IPS-18c (cell line): ENCODE results near the gene OGDH.
A peak's percentile ranks its signal among the peaks of the same experiment; 100 is the strongest.
"Not testable (repeated sequence)": the region's sequence is repeated elsewhere in the genome, so short reads cannot be mapped to it uniquely, and the experiment has no call there.

Source experiments
- H3K4me3 ChIP-seq: 2 replicates; pipeline ENCODE4 v1.7.0; 2013; ENCODE audit warnings: low read depth, mild to moderate bottlenecking, low read length, moderate library complexity; ENCODE audit not compliant: insufficient read depth
- H3K9me3 ChIP-seq: one replicate; pipeline ENCODE4 v1.6.1; 2013; ENCODE audit warnings: mild to moderate bottlenecking, low read length, moderate library complexity; ENCODE audit not compliant: control insufficient read depth, insufficient read depth

OGDH gene

DNA sequence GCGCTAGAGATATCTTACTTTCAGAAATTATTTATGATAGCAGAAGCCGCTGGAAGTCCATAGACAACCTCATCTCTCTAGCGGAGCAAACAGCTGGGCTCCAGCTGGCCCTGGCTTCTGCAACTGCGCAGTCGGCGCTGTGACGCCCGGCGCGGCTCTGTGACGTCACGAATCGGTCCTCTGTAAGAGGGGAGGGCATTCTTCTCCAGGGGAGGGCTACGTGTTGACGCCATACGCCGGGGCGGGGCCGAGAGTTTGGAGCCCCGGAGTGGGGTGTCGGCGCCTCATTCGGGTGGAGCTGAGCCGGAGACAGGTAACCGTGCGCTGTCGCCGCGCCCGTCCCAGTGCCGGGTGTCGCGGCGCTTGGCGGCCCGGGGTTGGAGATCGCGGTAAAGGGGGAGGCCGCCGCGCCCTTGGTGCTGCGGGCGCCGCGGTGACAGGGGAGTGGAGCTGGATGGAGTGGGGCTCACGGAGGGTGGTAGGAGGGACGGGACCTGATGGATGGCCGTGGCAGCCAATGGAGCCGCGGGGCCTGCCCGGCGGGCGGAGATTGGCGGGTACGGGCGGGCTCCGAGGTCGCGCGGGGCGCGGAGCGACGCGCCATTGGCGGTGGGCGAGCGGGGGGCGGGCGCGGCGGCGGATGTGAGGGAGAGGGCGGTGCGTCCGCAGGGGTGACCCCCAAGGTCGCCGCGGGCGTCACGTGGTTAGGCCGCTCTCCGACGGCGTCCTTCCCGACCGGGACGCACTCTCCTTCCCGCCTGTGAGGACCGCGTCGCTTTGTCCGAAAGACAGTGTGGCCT is at the start of gene OGDH:
Gene OGDH, plus strand, starts transcription at position 287 of the 800 bp plus-strand sequence. CDS start 17,717 bp downstream, outside the sequence.
- no peaks in the 10 kb centered on the region for H3K9me3 ChIP-seq
- H3K4me3 ChIP-seq: peak within 1 kb of the TSS; percentile 88

DNA sequence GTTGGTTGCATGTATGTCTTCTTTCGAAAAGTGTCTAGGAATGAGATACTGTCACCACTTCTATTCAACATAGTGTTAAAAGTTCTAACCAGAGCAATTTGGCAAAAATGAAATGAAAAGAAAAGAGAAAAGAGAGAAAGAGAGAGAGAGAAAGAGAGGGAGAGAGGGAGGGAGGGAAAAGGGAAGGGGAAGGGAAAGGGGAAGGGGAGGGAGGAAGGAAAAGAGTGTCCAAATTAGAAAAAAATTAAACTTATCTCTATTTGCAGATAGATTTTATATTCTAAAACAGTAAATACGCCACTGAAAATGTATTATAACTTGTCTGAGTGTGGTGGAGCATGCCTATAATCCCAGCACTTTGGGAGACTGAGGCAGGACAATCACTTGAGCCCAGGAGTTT is 48.9 kb upstream of the OGDH start:
- Histone ChIP-seq H3K4me3 (no peak overlapping the region), H3K9me3 (no peaks in the 10 kb centered on the region)

DNA sequence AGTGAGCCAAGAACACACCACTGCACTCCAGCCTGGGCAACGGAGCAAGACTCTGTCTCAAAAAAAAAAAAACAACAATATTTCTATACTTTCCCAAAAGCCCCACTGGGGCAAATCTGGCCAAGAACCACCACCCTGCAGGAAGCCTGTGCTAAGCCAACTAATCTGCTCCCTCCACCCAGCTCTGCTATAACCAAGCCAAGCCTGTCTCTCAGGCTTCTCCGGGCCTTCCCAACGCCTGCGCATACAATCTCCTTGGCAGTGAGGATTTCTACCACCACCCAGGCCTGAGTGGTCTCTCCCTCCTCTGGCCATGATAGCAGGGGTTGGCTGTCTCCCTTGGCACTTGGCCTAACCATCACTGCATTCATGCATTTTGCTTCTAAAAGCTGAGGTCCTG is 46.9 kb upstream of the OGDH start:
- no peaks in the 10 kb centered on the region for H3K9me3 ChIP-seq
- H3K4me3 ChIP-seq: no peak overlapping the region

DNA sequence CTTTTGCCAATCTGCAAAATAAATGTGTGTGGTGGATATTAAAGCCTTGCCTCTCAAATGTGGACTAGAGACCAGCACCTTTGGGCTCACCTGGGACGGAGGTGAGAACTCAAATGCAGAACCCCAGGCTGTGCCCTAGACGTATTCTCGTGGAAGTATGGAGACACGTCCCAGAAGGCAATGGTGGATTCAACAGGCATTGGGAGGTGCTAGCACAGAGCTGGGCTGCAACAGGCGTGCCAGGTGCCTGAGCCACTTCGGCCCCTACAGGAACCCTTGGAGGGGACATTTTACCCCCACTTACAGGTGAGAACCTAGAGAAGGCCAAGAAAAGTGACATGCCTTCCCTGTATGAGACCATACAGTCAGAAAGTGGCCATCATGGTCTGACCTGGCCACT is 44.9 kb upstream of the OGDH start:
- Histone ChIP-seq H3K9me3 (no peaks in the 10 kb centered on the region), H3K4me3 (no peak overlapping the region)

DNA sequence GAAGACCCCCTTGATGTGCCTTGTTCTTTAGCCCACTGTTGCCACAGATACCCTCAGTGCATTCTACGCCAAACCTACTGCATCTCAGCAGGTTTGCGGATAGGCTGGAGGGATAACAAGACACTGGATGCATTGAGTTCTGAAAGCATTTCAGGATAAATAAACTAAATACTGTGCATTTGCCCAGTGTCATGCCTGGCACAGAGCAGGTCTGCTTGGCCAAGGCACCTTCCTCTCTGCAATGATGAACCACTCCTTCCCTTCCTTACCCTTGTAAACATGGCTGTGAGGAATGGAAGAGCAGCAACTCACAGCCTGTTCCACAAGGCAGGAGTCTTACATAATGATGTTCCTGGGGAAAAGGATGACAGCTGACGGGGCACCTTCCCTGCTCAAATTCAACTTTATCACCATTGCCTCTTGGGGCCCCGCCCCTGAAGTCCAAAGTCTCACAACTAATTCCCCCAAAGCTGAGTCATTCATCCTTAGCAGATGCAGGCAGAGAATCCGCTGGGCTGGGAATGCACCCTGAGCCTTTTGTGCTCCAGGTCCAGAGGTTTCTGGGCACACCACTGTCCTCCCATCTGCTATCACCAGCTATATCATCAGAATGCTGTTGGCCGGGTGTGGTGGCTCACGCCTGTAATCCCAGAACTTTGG is 44.3 kb upstream of the OGDH start:
- Histone ChIP-seq H3K9me3 (no peaks in the 10 kb centered on the region), H3K4me3 (no peak overlapping the region)

DNA sequence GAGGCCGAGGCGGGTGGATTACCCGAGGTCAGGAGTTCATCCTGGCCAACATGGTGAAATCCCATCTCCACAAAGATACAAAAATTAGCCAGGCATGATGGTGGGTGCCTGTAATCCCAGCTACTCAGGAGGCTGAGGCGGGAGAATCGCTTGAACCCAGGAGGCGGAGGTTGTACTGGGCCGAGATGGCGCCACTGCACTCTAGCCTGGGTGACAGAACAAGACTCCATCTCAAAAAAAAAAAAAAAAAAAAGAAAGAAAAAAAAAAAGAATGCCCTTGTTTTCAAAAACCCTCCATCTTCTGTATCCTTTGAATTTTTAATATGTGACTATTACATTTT is 43.8 kb upstream of the OGDH start:
- not testable (repeated sequence) for H3K9me3 ChIP-seq, H3K4me3 ChIP-seq

DNA sequence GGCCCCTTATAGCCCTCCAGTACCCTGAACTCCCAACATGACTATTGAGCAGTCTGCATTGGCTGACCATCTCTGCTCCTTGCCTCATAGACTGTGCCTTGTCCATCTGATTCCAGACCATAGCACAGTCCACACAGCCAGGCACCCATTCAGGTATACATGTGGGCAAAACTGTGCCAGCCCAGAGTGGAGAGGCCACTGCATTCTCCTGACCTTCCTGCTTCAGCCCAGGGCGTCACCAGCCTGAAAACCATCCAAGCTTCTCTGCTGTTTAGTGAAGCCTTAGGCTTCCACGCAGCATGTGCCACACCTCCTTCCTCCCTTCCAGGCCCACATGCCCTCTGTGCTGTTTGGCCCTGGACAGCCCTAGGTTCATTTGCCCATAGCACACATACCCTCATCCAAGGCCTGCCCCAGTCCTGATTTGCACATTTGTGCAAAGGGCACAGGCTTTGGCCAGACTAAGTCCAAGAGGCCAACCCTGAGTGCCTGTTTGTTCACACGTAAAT is 43.2 kb upstream of the OGDH start:
- H3K4me3 ChIP-seq: no peak overlapping the region
- no peaks in the 10 kb centered on the region for H3K9me3 ChIP-seq

DNA sequence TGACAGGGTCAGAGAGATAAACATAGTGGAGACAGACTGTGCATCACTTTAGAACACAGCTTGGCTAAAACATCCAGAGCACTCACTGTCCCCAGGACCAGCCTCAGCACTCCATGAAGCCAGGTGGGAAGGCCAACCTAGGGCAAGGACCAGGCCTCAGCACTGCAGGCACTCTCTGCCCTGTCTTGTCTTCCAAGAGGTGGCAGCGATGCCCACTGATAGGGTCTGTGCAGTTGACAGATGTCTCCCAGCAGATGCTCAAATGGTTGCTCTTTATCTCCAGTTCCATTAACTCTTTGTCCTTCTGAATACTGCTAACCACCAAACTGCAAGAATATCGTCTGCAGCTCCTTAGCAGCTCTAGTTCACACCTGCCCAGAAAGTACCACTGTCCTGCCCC is 41.8 kb upstream of the OGDH start:
- H3K9me3 ChIP-seq: no peaks in the 10 kb centered on the region
- no peak overlapping the region for H3K4me3 ChIP-seq

DNA sequence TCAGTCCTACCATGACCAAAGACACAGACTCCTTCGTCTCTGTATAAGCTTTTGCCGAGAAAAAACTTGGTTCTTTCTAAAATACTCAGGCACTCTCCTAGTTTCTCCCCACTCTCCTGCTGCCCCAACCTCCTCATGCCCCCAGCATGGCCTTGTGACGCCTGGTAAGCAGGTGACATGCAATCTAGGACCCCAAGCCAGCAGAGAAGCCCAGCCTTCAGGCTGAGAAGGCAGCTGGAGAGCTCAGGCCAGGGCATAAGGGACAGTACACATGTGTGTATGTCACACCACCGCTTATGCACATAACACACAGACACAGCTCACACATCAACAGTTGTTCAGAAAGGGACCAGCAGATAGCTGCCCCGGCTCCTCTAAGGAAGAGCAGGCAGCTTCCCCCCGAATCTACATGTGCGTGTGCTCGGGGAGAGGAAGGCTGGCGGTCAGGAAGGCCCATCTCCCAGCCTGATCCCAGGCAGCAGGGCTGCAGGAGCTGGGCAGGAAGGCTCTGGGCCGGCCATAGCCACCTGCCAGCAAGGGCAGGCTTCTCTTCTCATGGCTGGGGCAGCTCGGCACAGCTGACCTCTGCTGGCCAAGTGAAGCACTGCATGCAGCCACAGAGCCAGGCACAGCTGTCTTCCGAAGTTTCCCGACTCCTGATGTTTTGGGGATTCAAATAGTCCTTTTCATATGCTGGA is 41.2 kb upstream of the OGDH start:
- no peak overlapping the region for H3K4me3 ChIP-seq
- no peaks in the 10 kb centered on the region for H3K9me3 ChIP-seq

DNA sequence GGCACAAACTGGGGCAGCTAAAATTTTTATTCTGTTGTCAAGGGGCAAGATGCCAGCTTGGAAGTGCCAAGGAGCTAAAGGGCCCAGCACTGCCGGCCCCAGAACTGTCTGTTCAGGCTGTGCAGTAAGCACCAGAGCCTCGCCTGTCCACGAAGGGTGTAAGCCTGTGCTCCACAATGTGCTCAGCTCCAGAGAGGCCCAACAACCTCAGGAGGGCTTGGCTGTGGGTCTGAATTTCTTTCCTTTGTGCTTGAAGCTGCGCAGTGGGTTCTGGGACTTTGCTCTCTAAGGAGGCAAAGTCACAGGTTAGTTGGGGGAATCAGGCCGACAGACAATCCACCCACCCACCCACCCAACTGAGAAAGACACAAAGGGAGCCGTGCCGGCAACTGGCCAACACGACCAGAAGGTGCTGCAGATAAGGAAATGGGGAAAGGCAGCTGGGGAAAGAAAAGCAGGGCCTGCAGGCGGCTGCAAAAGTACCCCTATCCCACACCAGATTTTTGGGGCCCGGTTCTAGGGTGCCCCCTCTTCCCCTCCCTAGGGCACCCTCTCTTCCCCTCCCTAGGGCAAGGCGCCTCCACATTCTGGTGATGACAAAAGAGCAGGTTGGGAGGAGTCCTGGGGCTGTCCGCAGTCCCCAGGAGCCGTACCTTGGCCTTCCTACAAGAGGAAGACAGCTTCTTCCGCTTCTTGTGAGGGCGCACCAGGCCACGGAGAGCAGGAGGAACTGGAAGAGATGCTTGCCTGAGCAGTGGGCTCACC is 40.5 kb upstream of the OGDH start:
- H3K9me3 ChIP-seq: no peaks in the 10 kb centered on the region
- no peak overlapping the region for H3K4me3 ChIP-seq

DNA sequence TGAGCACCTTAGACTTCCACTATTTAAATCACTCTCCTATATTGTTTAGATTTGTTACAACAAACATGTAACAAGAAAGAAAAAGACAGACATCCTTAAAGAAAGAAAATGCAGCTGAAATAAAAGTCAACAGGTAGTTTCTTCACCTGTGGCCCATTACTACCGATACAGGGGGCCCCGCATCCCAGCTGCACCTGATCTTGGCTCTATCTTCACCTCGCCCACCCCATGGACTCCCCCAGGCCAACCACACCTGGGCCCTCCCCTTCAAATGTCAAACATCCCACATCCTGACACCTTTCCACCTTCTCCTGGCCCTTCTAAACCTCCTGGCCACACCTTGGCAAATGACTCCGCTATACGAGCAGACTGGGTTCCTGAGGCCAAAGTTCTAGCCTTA is 39.7 kb upstream of the OGDH start:
- H3K4me3 ChIP-seq: no peak overlapping the region

DNA sequence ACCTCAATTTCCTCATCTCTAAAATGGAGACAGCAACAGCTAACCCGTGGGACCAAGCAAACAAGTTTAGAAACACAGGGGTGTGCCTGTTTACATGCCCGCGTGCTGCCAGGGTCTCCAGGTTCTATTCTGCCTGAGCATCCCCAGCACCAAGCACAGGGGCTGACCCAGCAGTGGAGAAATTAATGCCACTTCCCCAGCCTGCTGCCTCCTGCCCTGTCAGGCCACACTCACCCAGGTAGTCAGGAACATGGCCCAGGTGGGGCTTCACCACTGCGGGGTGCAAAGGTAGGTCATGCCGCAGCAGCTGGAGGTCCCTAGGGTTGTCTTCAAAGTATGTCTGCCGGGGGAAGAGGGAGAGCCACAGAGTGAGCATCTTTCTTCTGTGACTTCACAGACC is 38.5 kb upstream of the OGDH start:
- Histone ChIP-seq H3K4me3 (no peak overlapping the region), H3K9me3 (no peaks in the 10 kb centered on the region)

More for the DNA sequence above, 39.7 kb upstream of the OGDH start:
- H3K9me3 ChIP-seq: no peaks in the 10 kb centered on the region

DNA sequence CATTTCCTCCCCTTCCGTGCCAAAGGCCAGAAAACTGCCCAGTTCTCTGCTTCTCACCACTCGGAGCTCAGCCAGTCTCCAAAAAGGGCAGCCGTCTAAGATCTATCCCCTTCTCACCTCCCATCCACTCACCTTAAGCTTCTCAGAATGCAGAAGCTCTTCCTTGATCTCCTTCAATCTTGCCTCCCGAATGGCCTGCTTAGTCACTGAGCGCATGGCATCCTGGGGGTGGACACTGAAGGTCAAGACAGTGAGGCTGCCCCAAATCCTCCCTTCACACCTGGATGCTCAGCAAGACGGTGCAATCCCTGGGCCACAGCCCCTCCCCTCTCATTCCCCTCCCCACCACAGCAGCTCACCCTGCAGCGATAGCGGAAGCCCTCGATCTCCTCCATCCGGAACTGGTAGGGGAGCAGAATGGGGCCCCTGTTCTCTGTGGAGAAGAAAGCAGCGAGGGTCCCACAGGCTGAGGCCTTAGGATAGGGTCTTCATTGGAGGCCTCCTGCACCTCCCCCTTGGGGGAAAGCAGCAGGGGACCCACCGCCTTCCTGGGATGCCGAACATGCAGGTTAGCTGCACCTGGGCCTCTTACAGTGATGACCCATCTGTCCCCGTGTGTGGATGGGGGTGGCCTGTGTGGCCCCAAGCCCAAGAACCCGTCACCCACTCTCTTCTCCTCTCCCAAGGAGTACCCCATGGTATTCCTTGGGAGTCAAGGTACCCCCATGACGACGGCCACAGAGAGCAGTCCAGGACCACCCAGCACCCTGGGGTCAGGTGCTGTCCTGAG is 37.5 kb upstream of the OGDH start:
- Histone ChIP-seq H3K4me3 (no peak overlapping the region), H3K9me3 (no peaks in the 10 kb centered on the region)

DNA sequence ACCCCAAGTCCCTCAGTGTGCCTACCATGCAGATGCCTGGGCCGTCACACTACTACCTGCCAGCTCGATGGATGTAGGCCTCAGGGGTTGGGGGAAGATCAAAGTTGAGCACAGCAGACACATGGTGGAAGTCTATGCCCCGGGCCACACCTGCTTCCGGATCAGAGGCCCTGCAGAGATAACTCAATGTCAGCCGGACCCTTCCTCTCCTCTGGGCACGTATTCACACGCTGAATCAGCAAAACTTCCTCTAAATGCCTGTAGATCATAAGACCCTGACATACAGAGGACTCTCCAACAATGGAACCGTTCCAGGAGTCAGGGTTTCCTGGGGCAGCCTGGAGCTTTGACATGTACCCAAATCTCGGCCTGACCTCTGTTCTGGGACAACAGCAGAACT is 36.5 kb upstream of the OGDH start:
- no peak overlapping the region for H3K4me3 ChIP-seq
- no peaks in the 10 kb centered on the region for H3K9me3 ChIP-seq

DNA sequence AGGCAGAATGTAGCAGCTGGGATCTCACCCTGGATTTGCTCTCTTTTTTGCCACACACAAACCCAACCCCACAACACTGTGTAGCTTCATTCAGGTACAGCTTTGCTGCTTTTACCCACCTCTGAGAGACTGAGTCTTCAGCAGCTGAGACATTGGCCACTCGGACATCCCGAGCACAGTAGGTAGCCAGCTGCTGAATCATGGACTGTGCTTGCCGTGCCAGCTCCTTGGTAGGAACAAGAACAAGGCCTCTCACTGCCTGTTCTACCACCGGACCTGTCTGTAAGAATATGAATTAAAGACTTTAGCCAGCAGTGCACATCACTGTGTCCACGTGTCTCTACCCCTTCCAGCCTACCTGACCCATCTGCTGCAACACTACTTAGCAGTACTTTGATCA is 33.7 kb upstream of the OGDH start:
- H3K4me3 ChIP-seq: peak overlapping the region; percentile 95
- no peaks in the 10 kb centered on the region for H3K9me3 ChIP-seq

DNA sequence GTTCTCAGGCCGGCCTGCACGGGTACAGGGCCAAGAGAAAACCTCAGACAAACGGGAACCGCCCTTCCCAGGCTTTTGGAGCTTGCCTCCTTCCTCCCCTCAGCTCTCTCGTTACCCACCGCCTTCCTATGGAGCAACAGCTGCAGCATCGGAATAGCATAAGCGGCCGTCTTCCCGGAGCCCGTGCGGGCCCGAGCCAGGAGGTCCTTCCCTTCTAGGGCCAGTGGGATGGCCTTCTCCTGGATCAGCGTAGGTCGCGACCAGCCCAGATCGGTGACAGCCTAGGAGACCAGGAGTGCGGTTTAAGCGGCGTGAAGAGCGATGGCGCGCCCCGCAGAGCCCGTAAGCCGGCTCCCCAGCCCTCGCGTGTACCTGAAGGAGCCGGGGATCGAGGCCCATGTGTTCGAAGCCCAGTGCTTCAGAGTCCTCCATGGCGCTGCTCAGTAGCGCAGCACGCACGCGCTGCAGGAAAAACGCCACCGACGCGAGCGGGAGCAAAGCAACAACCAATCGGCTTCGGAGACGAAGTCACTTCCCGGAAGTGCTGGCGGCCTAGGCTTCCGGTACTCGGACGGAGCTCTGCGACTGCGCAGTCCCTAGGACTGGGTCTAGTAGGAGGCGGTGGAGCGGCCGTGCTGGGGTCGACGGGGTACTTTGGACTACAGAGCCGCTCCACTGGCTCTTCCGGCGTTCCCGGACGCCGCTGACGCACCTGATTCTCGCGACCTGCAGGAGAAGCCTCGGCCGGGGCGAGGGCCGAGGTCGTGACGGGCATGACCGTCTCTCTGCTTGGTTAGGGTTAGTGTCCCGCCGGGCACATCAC is 32.8 kb upstream of the OGDH start, which contains the start of gene DDX56:
Gene DDX56, minus strand, starts transcription at position 445 of the 823 bp plus-strand sequence. Its CDS starts 13 bp downstream, at position 432.
- no peaks in the 10 kb centered on the region for H3K9me3 ChIP-seq
- peak within 1 kb of the TSS; percentile 95 for H3K4me3 ChIP-seq
